Endometrium (tissue), 2 donors: ENCODE measurements around the gene DCLK1.

ENCODE experiments used
- FAIRE-seq: peaks from 2 replicates; lab custom pipeline; 2012; peaks lifted over from hg19 to GRCh38; lab: Jason Lieb, UNC
- donor health status: control.
- donor health status: control.

DCLK1 gene

GRCh38 chr13:35787937-35788336, 343.2 kb downstream of the DCLK1 start:
- no peak for FAIRE-seq

DNA sequence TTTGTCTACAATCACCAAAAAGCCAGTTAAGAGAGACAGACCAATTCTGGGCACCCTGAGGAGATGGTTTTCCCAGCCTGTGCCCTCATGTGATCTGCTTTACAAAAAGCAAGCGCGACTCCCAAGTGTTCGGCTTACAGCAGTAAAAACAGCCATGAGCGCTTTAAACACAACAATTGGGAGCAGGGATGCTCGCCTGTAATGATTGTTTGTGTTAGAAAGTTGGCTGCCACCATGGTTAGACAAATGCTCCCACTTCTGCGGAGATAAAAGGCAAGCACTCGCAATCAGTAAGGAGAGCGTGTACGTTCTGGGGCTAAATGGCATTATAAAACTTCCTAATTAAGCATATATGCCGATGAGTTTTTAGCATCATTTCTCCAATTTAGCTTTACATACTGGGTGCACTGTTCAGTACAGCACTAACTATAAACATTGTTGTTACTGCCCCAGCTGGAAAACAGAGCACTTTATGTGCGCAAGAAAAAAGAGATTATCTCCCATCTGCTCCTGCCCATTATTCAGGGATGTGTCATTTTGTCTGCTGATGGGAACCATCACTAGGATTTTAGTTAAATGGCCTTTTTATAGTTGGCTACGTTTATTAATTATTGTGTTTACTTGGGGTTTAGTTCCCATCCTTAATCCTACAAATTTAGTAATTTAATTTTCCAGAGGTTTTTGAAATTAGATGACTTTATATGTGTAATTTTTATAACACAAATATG, 345.4 kb downstream of the DCLK1 start:
- no peak for FAIRE-seq

- FAIRE-seq: no peak
Observed at GRCh38 chr13:35784286-35784951, 346.8 kb downstream of the DCLK1 start.

DNA sequence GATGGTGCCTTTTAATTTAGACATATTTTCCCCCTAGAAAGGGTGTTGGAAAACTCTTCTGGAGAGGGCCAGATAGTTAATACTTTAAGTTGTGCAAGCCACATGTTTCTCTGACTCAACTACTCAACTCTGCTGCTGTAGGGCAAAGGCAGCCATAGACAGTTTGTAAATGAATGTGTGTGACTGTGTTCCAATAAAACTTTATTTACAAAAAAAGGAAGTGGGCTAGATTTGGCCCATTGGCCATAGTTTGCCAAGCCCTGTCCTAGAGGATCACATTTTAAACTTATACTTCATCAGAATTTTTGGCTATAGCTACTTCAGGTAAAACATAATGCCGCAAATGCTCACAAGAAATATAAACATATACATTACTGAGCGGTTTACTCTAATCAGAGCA, 348.4 kb downstream of the DCLK1 start:
- FAIRE-seq: no peak

DNA sequence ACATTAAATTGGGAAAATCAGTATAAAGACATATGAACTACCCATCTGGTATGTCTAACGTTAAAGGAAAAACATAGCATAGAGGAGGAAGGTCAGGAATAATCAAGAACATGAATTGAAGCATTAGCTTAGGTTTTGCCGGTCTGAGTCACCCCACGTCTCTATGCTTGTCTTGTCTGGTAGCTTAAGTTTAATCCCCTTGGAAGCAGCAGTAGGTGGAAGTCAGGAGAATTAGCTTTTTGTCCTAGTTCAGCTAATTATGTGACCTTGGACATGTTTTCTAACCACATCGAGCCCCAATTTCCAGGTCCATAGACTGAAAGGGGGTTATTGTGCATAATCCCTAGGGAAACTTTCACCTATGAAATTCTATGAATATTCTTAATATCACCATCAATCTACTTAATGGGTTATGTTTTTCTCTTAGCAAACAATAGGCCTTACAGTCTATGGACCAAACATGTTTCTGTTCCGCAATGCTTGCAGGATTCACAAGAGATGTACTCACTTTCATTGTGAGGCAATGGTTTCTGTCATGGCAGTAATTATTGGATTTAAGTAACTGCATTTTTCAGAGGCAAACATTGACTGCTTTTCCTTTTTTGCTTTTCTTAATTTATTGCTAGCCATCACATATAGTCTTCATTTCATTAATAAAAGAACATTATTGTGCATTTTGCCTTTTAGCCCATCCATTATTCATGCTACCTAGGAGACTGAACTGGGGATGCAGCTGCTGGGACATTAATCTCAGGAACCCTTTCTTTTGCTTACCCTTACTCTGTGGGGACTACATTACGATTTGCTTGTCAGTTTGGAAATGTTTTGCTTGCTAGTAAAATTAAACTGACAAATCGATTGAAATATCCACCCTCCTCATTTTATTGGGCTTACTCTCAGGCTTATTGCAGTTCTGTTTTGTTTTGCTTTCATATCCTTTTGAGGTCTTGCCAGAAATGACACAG, 349.9 kb downstream of the DCLK1 start:
- no peak for FAIRE-seq

GRCh38 chr13:35780613-35781012, 350.6 kb downstream of the DCLK1 start:
- FAIRE-seq: no peak

DNA sequence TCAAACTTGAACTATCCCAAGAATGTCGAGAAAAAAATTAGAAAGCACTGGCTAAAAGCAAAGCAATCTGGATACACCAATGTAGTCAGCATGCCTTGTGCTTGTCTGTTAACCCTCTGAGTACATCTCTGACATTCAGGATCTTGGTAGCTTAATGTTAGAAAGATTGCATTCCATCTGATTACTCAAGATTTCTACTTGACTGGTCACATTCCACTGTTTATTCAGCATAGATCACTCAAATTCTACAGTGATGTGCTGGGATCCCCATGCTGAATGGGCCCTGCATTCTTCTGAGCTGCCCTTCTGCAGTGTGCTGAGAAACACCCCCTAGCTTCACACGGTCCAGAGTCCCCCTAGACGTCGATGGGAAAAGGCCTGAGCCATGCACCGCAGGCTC, 359.3 kb downstream of the DCLK1 start:
- no peak for FAIRE-seq

DNA sequence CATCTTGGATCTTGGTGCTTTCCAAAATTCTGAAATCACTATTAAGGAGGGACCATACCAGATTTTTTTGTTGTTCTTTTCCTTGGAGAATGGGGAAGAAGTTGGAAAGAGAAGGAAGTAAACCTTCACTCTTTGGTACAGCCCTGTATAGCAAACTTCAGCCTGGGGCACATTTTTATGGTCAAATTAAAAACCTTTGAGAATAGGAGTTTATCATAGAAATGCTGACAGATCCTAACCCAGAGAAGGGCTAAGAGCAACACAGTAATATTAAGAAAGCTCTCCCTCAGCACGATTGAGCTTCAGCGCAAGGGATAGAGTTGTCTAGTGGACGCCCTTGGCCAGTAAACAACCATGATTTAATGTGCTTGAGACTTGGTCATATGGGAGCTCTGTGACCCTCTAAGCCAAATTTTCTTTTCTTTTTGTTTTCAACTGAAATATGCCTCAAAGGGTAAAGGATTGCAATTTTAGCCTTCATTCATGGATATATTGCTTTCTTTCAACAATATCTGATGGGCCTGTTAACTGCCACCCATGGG, 360.4 kb downstream of the DCLK1 start:
- no peak for FAIRE-seq

DNA sequence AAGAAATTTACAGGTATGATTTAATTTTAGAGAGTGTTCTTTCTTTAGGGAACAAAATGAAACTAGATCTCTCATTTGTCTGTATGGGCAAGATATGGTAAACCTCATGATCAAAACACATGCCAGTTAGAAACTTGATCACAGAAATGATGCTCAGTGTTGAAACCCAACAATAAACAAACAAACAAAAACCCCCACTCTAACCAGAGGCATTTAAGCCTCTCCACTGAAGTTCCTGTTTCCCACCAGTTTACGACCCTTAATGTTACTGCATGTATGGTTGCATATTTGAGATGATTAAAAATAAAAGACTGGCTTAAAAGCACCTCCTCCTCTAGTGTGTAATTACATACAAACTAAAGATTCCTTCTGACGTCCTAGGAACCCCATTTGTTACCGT, 361.4 kb downstream of the DCLK1 start:
- FAIRE-seq: no peak

- FAIRE-seq: no peak
Observed at GRCh38 chr13:35768551-35768950, 362.6 kb downstream of the DCLK1 start.

DNA sequence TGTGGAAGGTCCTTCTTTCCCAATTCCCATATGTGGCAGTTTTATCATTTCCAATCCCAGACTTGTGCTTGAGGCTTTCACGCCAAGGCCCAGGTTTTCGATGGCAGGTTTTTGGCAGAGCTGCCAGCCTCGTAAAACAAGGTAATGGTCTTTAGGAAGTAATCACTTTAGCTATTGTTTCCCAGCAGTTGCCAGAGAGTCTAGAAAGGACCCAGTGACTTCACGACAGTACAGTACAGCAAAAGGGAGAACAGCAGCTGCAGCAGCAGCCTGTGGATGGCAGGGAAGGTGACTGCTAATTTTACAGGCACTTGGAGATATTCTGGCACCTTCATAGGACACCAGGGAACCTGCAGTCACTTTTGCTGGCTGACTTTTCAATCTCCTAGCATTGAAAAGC, 363.1 kb downstream of the DCLK1 start:
- FAIRE-seq: no peak

- no peak for FAIRE-seq
Observed at GRCh38 chr13:35767256-35767976, 363.8 kb downstream of the DCLK1 start.

DNA sequence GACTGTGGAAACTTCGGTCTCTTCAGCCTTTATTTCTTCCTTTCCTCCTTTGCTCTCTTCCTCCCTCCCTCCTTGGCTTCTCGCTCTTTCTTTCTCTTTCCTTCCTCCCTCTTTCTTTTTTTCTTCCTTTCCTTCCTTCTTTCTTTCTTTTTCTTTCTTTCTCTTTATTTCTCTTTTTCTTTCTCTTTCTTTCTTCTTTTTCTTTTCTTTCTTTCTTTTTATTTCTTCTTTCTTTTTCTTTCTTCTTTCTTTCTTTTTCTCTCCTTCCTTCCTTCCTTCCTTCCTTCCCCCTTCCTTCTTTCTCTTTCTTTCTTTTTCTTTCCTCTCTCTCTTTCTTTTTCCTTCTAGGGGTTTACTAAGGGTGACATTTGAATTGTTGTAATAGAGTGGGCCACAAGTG, 364.5 kb downstream of the DCLK1 start:
- FAIRE-seq: no peak

GRCh38 chr13:35765941-35766340, 365.2 kb downstream of the DCLK1 start:
- FAIRE-seq: no peak

- no peak for FAIRE-seq
Observed at GRCh38 chr13:35765366-35765765, 365.8 kb downstream of the DCLK1 start.

GRCh38 chr13:35764326-35765015, 366.7 kb downstream of the DCLK1 start:
- no peak for FAIRE-seq

DNA sequence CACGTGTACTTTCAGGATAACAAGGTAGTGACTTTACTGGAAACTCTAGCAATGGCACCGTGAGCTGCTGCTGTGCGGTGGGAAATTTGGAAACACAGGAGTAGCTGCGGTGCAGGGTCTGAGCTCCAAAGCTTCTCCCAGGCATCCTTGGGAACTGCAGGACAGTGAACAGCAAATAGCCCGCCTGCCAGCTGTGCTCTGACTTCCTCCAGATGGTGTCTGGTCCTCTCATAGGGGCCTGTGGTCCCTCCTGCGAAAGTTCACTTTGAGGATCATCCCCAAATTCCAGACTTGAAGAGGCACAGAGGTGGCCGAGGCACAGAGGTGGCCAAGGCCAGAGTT, 367.4 kb downstream of the DCLK1 start:
- no peak for FAIRE-seq

- no peak for FAIRE-seq
Observed at GRCh38 chr13:35763060-35763781, 368.0 kb downstream of the DCLK1 start.

DNA sequence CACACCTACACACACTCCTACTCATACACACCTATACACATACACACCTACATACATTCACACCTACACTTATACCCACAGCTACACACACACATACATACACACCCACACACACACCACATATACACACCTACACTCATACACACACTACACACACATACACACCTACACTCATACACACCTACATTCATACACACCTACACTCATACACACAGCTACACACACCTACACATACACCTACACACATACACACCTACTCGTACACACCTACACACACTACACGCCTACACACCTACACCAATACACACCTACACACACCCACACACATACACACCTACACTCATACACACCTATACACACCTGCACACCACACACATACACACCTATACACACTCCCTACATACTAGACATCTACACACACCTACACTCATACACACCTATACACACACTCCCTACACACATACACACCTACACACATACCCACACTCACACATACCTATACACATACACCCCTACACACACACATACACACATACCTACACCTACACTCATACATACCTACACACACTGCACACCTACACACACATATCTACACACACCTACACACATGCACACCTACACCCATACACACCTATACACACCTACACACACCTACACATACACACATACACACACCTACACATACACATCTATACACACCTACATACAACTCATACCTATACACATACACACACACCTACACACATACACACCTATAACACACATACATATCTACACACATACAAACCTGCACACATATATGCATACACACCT, 369.5 kb downstream of the DCLK1 start:
- no peak for FAIRE-seq
